ENCODE measurements around the gene MDGA2.

GRCh38 chr14:47240748-47241437, 434.5 kb downstream of the MDGA2 start:
- TF ChIP-seq CTCF (IDR thresholded peaks at IDR 0.05) (no peak), ZFX (IDR thresholded peaks at IDR 0.05; ENCODE audit: borderline replicate concordance) (no peak)
